ENCODE results near the gene PPM1M.

PPM1M gene

DNA sequence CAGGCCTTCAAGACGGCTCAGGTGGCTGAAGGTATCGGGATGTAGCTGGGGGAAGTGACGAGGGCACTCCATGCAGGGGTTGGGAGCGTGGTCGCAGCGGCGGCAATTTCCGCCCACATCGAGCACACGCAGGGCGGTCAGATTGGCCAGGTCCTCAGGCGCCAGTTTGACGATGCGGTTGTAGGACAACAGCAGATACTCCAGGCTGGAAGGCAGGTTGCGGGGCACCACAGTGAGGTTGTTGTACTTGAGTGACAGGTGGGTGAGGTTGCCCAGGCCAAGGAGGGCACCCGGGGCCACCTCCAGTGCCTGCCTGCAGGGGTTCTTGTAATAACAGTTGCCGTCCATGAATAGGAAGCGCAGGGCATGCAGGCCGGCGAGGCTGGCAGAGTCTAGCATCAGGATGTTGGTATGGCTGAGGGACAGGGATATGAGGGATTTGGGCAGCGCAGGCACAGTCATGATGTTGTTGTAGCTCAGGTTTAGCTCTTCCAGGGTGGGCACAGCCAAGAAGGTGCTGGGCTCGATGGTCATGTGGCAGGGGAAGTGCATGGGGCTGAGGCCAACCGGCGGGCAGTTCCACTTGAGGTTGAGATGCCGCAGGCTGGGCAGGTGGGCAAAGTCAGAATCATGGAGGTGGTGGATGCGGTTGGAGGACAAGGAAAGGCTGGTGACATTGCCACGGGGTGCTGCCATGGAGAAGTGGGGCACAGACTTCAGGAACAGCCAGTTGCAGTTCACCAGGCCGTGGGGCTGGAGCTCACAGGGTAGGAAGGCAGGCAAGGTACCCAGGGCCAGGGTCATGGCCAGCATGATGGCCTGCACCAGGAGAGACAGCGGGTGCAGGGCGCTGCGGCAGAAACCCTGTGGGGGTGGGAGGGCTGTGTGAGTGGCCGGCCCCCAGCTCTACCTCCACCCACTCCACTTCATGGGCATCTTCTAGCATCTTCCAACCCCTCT is 21.8 kb upstream of the PPM1M start:
- Histone ChIP-seq H3K9me3 (ENCODE audit: control insufficient read depth, low read length) (no peaks in the 10 kb centered on the region), H3K27ac (ENCODE audit: insufficient read depth, low read length, poor library complexity, severe bottlenecking) (no peak overlapping the region), H3K4me1 (ENCODE audit: control insufficient read depth, insufficient read depth, low read length, poor library complexity, severe bottlenecking) (peaks cover 73% of the 10 kb centered on the region), H3K4me3 (ENCODE audit: insufficient read depth, low read depth, low read length, poor library complexity, severe bottlenecking) (no peak overlapping the region), H3K36me3 (ENCODE audit: control insufficient read depth, insufficient read depth, low read length) (peaks cover 13% of the 10 kb centered on the region), H3K27me3 (replicated peaks; ENCODE audit: control insufficient read depth, insufficient read depth, low read length, poor library complexity, severe bottlenecking) (no peaks in the 10 kb centered on the region)
- no peak for DNase-seq

DNA sequence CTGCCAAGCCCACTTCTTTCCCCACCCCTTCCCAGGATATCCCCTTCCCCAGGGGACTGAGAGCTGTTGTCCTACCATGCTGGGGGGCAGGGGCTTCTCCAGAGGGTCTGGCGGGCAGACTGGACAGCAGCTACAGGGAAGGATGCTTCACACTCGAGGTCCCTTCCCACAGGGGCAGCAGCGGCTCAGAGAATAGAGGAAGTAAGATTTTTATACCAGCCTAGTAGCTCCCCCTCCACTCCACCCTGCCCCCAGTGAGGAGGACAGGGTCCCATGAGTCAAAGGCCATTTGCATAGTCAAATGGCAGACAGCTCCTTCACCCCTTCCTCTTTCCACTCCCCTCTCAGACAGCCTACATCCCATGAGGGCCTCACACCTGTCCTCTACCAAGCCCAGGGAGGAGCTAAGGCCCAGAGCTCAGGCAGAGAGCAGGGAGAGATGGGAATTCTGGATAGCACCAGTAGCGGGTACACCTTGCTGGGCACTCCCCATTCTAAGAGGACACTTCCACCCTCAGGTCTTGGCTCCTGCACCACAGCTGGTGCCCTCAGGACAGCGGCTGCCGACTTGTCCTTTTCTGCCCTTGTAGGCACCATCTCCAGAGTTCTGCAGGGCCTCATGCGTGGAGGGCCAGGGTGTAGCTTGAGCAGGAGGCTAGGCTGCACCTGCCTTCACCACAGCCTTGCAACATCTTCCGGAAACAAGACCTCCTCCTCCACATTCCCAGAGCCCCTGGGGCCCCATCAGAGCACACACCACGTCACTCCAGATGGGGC is 19.9 kb upstream of the PPM1M start, which contains the start of gene TLR9:
TLR9 (minus strand) TSS at position 194 of the 777 bp plus-strand sequence; CDS start at position 78, 116 bp downstream.
- H3K27ac ChIP-seq (ENCODE audit: insufficient read depth, low read length, poor library complexity, severe bottlenecking): peak within 1 kb of the TSS; percentile 37
- H3K9me3 ChIP-seq (ENCODE audit: control insufficient read depth, low read length): no peaks in the 10 kb centered on the region
- H3K4me3 ChIP-seq (ENCODE audit: insufficient read depth, low read depth, low read length, poor library complexity, severe bottlenecking): no peak within 1 kb of the TSS
- peaks cover 56% of the 10 kb centered on the region for H3K4me1 ChIP-seq (ENCODE audit: control insufficient read depth, insufficient read depth, low read length, poor library complexity, severe bottlenecking)
- no peaks in the 10 kb centered on the region for H3K27me3 ChIP-seq (replicated peaks; ENCODE audit: control insufficient read depth, insufficient read depth, low read length, poor library complexity, severe bottlenecking)
- no peak for DNase-seq
- H3K36me3 ChIP-seq (ENCODE audit: control insufficient read depth, insufficient read depth, low read length): peaks cover 32% of the 10 kb centered on the region

GRCh38 chr3:52226229-52226817 is 19.2 kb upstream of the PPM1M start:
- no peaks in the 10 kb centered on the region for H3K27me3 ChIP-seq (replicated peaks; ENCODE audit: control insufficient read depth, insufficient read depth, low read length, poor library complexity, severe bottlenecking)
- peaks cover 51% of the 10 kb centered on the region for H3K4me1 ChIP-seq (ENCODE audit: control insufficient read depth, insufficient read depth, low read length, poor library complexity, severe bottlenecking)
- peak overlapping the region; percentile 37 for H3K27ac ChIP-seq (ENCODE audit: insufficient read depth, low read length, poor library complexity, severe bottlenecking)
- H3K4me3 ChIP-seq (ENCODE audit: insufficient read depth, low read depth, low read length, poor library complexity, severe bottlenecking): no peak overlapping the region
- H3K36me3 ChIP-seq (ENCODE audit: control insufficient read depth, insufficient read depth, low read length): peaks cover 39% of the 10 kb centered on the region
- H3K9me3 ChIP-seq (ENCODE audit: control insufficient read depth, low read length): no peaks in the 10 kb centered on the region
- no peak for DNase-seq

GRCh38 chr3:52227117-52227516 is 18.4 kb upstream of the PPM1M start:
- Histone ChIP-seq H3K4me1 (ENCODE audit: control insufficient read depth, insufficient read depth, low read length, poor library complexity, severe bottlenecking) (peaks cover 51% of the 10 kb centered on the region), H3K27me3 (replicated peaks; ENCODE audit: control insufficient read depth, insufficient read depth, low read length, poor library complexity, severe bottlenecking) (no peaks in the 10 kb centered on the region), H3K36me3 (ENCODE audit: control insufficient read depth, insufficient read depth, low read length) (peaks cover 40% of the 10 kb centered on the region), H3K4me3 (ENCODE audit: insufficient read depth, low read depth, low read length, poor library complexity, severe bottlenecking) (no peak overlapping the region), H3K27ac (ENCODE audit: insufficient read depth, low read length, poor library complexity, severe bottlenecking) (peak overlapping the region; percentile 18), H3K9me3 (ENCODE audit: control insufficient read depth, low read length) (no peaks in the 10 kb centered on the region)
- DNase-seq: no peak

DNA sequence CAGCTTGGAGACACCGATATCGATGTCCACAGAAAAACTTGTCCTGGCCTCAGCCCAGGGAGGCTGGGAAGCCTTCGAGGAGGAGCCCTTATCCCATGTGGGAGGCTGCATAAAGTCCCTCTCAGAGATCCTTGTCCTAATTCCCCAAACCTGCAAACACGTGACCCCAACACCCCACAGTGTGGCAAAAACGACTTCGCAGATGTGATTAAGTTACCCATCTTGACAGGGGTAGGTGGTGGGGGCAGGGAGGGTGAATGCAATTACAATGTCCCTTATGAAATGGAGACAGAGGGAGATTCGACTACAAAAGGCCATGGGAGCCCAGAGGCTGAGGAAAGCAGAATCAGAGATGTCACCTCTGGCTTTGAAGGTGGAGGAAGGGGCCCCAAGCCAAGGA is 17.8 kb upstream of the PPM1M start:
- H3K4me1 ChIP-seq (ENCODE audit: control insufficient read depth, insufficient read depth, low read length, poor library complexity, severe bottlenecking): peaks cover 45% of the 10 kb centered on the region
- peaks cover 40% of the 10 kb centered on the region for H3K36me3 ChIP-seq (ENCODE audit: control insufficient read depth, insufficient read depth, low read length)
- H3K4me3 ChIP-seq (ENCODE audit: insufficient read depth, low read depth, low read length, poor library complexity, severe bottlenecking): no peak overlapping the region
- no peak for DNase-seq
- H3K9me3 ChIP-seq (ENCODE audit: control insufficient read depth, low read length): no peaks in the 10 kb centered on the region
- no peak overlapping the region for H3K27ac ChIP-seq (ENCODE audit: insufficient read depth, low read length, poor library complexity, severe bottlenecking)
- H3K27me3 ChIP-seq (replicated peaks; ENCODE audit: control insufficient read depth, insufficient read depth, low read length, poor library complexity, severe bottlenecking): no peaks in the 10 kb centered on the region

DNA sequence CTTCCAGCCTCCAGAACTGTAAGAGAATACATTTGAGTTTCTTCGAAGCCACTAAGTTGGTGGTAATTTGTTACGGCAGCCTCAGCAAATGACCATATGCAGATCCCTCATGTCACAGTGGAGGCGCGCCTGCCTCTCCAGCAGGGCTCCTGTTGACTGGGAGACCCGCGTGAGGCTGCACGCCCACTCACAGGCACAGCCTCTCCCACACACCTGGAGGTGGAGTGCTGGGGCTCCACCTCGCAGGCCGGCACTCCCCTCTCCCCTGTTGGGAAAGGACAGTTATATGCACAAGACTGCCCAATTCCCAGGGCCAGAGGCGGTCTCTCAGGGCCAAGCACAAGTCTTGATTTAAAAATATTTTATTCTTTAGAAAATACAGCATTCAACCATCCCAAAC is 17.3 kb upstream of the PPM1M start:
- Histone ChIP-seq H3K27me3 (replicated peaks; ENCODE audit: control insufficient read depth, insufficient read depth, low read length, poor library complexity, severe bottlenecking) (no peaks in the 10 kb centered on the region), H3K27ac (ENCODE audit: insufficient read depth, low read length, poor library complexity, severe bottlenecking) (no peak overlapping the region), H3K36me3 (ENCODE audit: control insufficient read depth, insufficient read depth, low read length) (peaks cover 40% of the 10 kb centered on the region), H3K9me3 (ENCODE audit: control insufficient read depth, low read length) (no peaks in the 10 kb centered on the region), H3K4me3 (ENCODE audit: insufficient read depth, low read depth, low read length, poor library complexity, severe bottlenecking) (no peak overlapping the region), H3K4me1 (ENCODE audit: control insufficient read depth, insufficient read depth, low read length, poor library complexity, severe bottlenecking) (peaks cover 46% of the 10 kb centered on the region)
- no peak for DNase-seq

DNA sequence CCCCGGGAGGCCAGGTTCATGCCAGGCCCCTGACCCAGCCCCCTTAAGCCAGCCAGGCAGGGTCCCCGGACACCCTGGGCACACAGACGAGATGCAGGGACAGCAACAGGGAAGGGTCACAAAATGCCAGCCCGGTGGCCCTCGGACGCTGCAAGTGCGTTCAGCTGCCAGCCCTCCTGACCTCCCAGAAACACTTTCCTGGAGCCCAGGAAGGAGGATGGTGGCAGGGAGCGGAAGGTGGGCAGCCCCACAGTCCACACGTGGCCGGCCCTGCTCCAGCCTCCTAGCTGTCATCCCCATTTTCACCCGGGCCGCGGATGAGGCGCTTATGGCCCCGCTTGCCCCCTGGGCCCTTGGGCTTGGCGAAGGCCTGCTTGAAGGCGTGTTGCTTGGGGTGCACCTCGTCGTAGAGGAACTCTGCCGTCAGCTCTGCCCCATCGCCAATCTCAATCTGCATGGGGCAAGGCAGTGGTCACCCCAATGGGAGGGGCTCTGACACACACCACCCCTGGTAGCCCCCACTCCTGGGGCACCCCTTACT is 16.7 kb upstream of the PPM1M start:
- no peaks in the 10 kb centered on the region for H3K9me3 ChIP-seq (ENCODE audit: control insufficient read depth, low read length)
- no peak for DNase-seq
- H3K27ac ChIP-seq (ENCODE audit: insufficient read depth, low read length, poor library complexity, severe bottlenecking): no peak overlapping the region
- peaks cover 41% of the 10 kb centered on the region for H3K4me1 ChIP-seq (ENCODE audit: control insufficient read depth, insufficient read depth, low read length, poor library complexity, severe bottlenecking)
- no peak overlapping the region for H3K4me3 ChIP-seq (ENCODE audit: insufficient read depth, low read depth, low read length, poor library complexity, severe bottlenecking)
- H3K27me3 ChIP-seq (replicated peaks; ENCODE audit: control insufficient read depth, insufficient read depth, low read length, poor library complexity, severe bottlenecking): no peaks in the 10 kb centered on the region
- peaks cover 41% of the 10 kb centered on the region for H3K36me3 ChIP-seq (ENCODE audit: control insufficient read depth, insufficient read depth, low read length)

- no peaks in the 10 kb centered on the region for H3K27me3 ChIP-seq (replicated peaks; ENCODE audit: control insufficient read depth, insufficient read depth, low read length, poor library complexity, severe bottlenecking)
- no peaks in the 10 kb centered on the region for H3K9me3 ChIP-seq (ENCODE audit: control insufficient read depth, low read length)
- H3K27ac ChIP-seq (ENCODE audit: insufficient read depth, low read length, poor library complexity, severe bottlenecking): no peak overlapping the region
- DNase-seq: no peak
- no peak overlapping the region for H3K4me3 ChIP-seq (ENCODE audit: insufficient read depth, low read depth, low read length, poor library complexity, severe bottlenecking)
- H3K36me3 ChIP-seq (ENCODE audit: control insufficient read depth, insufficient read depth, low read length): peaks cover 49% of the 10 kb centered on the region
- H3K4me1 ChIP-seq (ENCODE audit: control insufficient read depth, insufficient read depth, low read length, poor library complexity, severe bottlenecking): peaks cover 33% of the 10 kb centered on the region
Measured at GRCh38 chr3:52229656-52230055, 15.9 kb upstream of the PPM1M start.

- H3K4me1 ChIP-seq (ENCODE audit: control insufficient read depth, insufficient read depth, low read length, poor library complexity, severe bottlenecking): peaks cover 31% of the 10 kb centered on the region
- no peak overlapping the region for H3K4me3 ChIP-seq (ENCODE audit: insufficient read depth, low read depth, low read length, poor library complexity, severe bottlenecking)
- H3K27me3 ChIP-seq (replicated peaks; ENCODE audit: control insufficient read depth, insufficient read depth, low read length, poor library complexity, severe bottlenecking): no peaks in the 10 kb centered on the region
- peaks cover 54% of the 10 kb centered on the region for H3K36me3 ChIP-seq (ENCODE audit: control insufficient read depth, insufficient read depth, low read length)
- no peak overlapping the region for H3K27ac ChIP-seq (ENCODE audit: insufficient read depth, low read length, poor library complexity, severe bottlenecking)
- DNase-seq: no peak
- no peaks in the 10 kb centered on the region for H3K9me3 ChIP-seq (ENCODE audit: control insufficient read depth, low read length)
Measured at GRCh38 chr3:52230461-52230860, 15.1 kb upstream of the PPM1M start.
